NCI-H1092 treated with DMSO at 0.1 percent for 48 hours (cell line): ENCODE data around the gene TXN2.
"Not testable (repeated sequence)": the region's sequence is repeated elsewhere in the genome, so short reads cannot be mapped to it uniquely, and the experiment has no call there.

Source experiments
- DNase-seq: peaks from one replicate; lab custom pipeline; 2025; lab: John Stamatoyannopoulos, UW

TXN2 gene

GRCh38 chr22:36481393-36482168 lies at the start of gene TXN2:
TSS of gene TXN2 (minus strand) at chr22:36481640. CDS start at chr22:36480837, 803 bp downstream.
- peak; percentile 96 for DNase-seq

- peak; percentile 99 for DNase-seq
Measured at GRCh38 chr22:36528795-36529751, 47.6 kb upstream of the TXN2 start, which contains the start of gene EIF3D. TSS of gene EIF3D (minus strand) at chr22:36529166. CDS start at chr22:36526121, 3,045 bp downstream.

- no peak for DNase-seq
Measured at GRCh38 chr22:36528341-36528740, 46.9 kb upstream of the TXN2 start.

GRCh38 chr22:36522662-36523061 lies 41.2 kb upstream of the TXN2 start:
- no peak for DNase-seq

GRCh38 chr22:36520423-36520822 lies 39.0 kb upstream of the TXN2 start:
- DNase-seq: no peak

- not testable (repeated sequence) for DNase-seq
Measured at GRCh38 chr22:36519906-36520305, 38.5 kb upstream of the TXN2 start.

- no peak for DNase-seq
Measured at GRCh38 chr22:36514766-36515165, 33.3 kb upstream of the TXN2 start.

GRCh38 chr22:36512991-36513390 lies 31.6 kb upstream of the TXN2 start:
- DNase-seq: no peak

GRCh38 chr22:36512333-36512732 lies 30.9 kb upstream of the TXN2 start:
- DNase-seq: no peak

GRCh38 chr22:36510966-36511881 lies 29.8 kb upstream of the TXN2 start:
- peak; percentile 27 for DNase-seq

- no peak for DNase-seq
Measured at GRCh38 chr22:36510384-36510783, 28.9 kb upstream of the TXN2 start.

- DNase-seq: no peak
Measured at GRCh38 chr22:36507518-36508010, 26.1 kb upstream of the TXN2 start.

- DNase-seq: peak; percentile 85
Measured at GRCh38 chr22:36506637-36507517, 25.4 kb upstream of the TXN2 start, which contains the start of gene FOXRED2. TSS of gene FOXRED2 (minus strand) at chr22:36507040. CDS start at chr22:36506422, 618 bp downstream.

- DNase-seq: no peak
Measured at GRCh38 chr22:36505998-36506635, 24.7 kb upstream of the TXN2 start.

- DNase-seq: no peak
Measured at GRCh38 chr22:36497910-36498665, 16.6 kb upstream of the TXN2 start.

GRCh38 chr22:36493690-36494110 lies 12.3 kb upstream of the TXN2 start:
- DNase-seq: no peak

- DNase-seq: no peak
Measured at GRCh38 chr22:36492109-36492508, 10.7 kb upstream of the TXN2 start.

GRCh38 chr22:36491155-36491554 lies 9.7 kb upstream of the TXN2 start:
- DNase-seq: no peak
